Neural cell (in vitro differentiated cells): Measurements from ENCODE around the gene MMP7. TPM values are rescaled to one million over a fixed set of nuclear protein-coding genes. Genes with fewer than 3 reads are reported as not detected.

Experiments used
- H2AFZ ChIP-seq: fragments of 200-600, 300-800 bp; sonication (generic), shearing (Covaris generic); 2 replicates; pipeline ENCODE4 v1.6.0; 2014; ENCODE audit warnings: low read depth, mild to moderate bottlenecking, antibody characterized with exemption, low read length, moderate library complexity
- H3F3A ChIP-seq: fragments of 200-600 bp; shearing (Covaris generic); 2 replicates; pipeline ENCODE4 v1.6.1; 2016; ENCODE audit warnings: mild to moderate bottlenecking, moderate library complexity, mixed read lengths, antibody characterized with exemption, low read length; ENCODE audit not compliant: insufficient read depth, poor library complexity, severe bottlenecking
- H3K27ac ChIP-seq: fragments of 200-600, 300-800 bp; sonication (generic), shearing (Covaris generic); 2 replicates; pipeline ENCODE4 v1.5.1; 2014; ENCODE audit warnings: mild to moderate bottlenecking, low read length, moderate library complexity
- H3K27me3 ChIP-seq: fragments of 300-800, 200-600 bp; sonication (generic), shearing (Covaris generic); 2 replicates; pipeline ENCODE4 v1.6.0; 2014; ENCODE audit warnings: mild to moderate bottlenecking, low read depth, low read length, moderate library complexity; ENCODE audit not compliant: insufficient read depth
- H3K36me3 ChIP-seq: fragments of 300-800, 200-600 bp; sonication (generic), shearing (Covaris generic); 2 replicates; pipeline ENCODE4 v1.5.1; 2014; ENCODE audit warnings: mild to moderate bottlenecking, antibody characterized with exemption, low read length, moderate library complexity; ENCODE audit not compliant: insufficient read depth
- H3K4me2 ChIP-seq: fragments of 300-800, 200-600 bp; sonication (generic), shearing (Covaris generic); 2 replicates; pipeline ENCODE4 v1.6.0; 2014; ENCODE audit warnings: mild to moderate bottlenecking, low read length
- H3K4me3 ChIP-seq: fragments of 300-800, 200-600 bp; sonication (generic), shearing (Covaris generic); 2 replicates; pipeline ENCODE4 v1.5.1; 2014; ENCODE audit warnings: mild to moderate bottlenecking, low read length, moderate library complexity
- H3K79me2 ChIP-seq: fragments of 200-600 bp; shearing (Covaris generic); replicated peaks from 2 replicates; pipeline ENCODE4 v1.6.0; 2014; ENCODE audit warnings: mild to moderate bottlenecking, low read length, moderate library complexity; ENCODE audit not compliant: insufficient read depth
- H3K9ac ChIP-seq: fragments of 300-800, 200-600 bp; sonication (generic), shearing (Covaris generic); 2 replicates; pipeline ENCODE4 v1.6.1; 2016; ENCODE audit warnings: mild to moderate bottlenecking, low read length, mixed read lengths
- H3K9me2 ChIP-seq: fragments of 200-600 bp; shearing (Covaris generic); 2 replicates; pipeline ENCODE4 v1.6.1; 2016; ENCODE audit warnings: mild to moderate bottlenecking, low read length, mixed read lengths; ENCODE audit not compliant: insufficient read depth
- H3K9me3 ChIP-seq: fragments of 200-600, 300-800 bp; sonication (generic), shearing (Covaris generic); 2 replicates; pipeline ENCODE4 v1.6.1; 2016; ENCODE audit warnings: mild to moderate bottlenecking, mixed run types, low read length, moderate library complexity, mixed read lengths
- H4K20me1 ChIP-seq: fragments of 200-600 bp; shearing (Covaris generic); 2 replicates; pipeline ENCODE4 v1.6.1; 2016; ENCODE audit warnings: mild to moderate bottlenecking, mixed run types; ENCODE audit not compliant: insufficient read depth
- EP300 ChIP-seq: fragments of 450-650 bp; conservative IDR thresholded peaks from 2 replicates; pipeline ENCODE4 v1.6.1; 2014; ENCODE audit warnings: antibody characterized with exemption, mild to moderate bottlenecking, moderate library complexity; ENCODE audit not compliant: poor library complexity, severe bottlenecking
- EZH2 ChIP-seq: fragments of 200-600, 300-800 bp; shearing (Covaris generic), sonication (generic); IDR thresholded peaks from 2 replicates; pipeline ENCODE4 v1.6.1; 2014; ENCODE audit warnings: antibody characterized with exemption, low read length, borderline replicate concordance, mild to moderate bottlenecking; ENCODE audit not compliant: insufficient read depth, poor library complexity, severe bottlenecking
- MXI1 ChIP-seq: fragments of 450-650 bp; conservative IDR thresholded peaks from 2 replicates; pipeline ENCODE4 v1.6.1; 2014; ENCODE audit warnings: antibody characterized with exemption, mild to moderate bottlenecking; ENCODE audit not compliant: poor library complexity, severe bottlenecking
- POLR2AphosphoS5 ChIP-seq: IDR thresholded peaks from 2 replicates; pipeline ENCODE4 v1.6.1; 2012
- RAD21 ChIP-seq: fragments of 450-650 bp; conservative IDR thresholded peaks from 2 replicates; pipeline ENCODE4 v1.6.1; 2014; ENCODE audit warnings: antibody characterized with exemption, mild to moderate bottlenecking, moderate library complexity
- SMC3 ChIP-seq: fragments of 450-650 bp; conservative IDR thresholded peaks from 2 replicates; pipeline ENCODE4 v1.6.1; 2014; ENCODE audit warnings: antibody characterized with exemption, mild to moderate bottlenecking, moderate library complexity; ENCODE audit not compliant: poor library complexity
- TAF1 ChIP-seq: IDR thresholded peaks from 2 replicates; pipeline ENCODE4 v1.6.1; 2012; ENCODE audit warnings: low read depth
- polyA plus RNA-seq: library from polyadenylated mRNA; depleted of rRNA; stranded (reverse); fragments of >200 nt; gene quantifications from 2 replicates; pipeline ENCODE4 v1.2.3, GENCODE V29; 2014
- TF ChIP-seq, protein P1 (sequence below): IDR thresholded peaks from 2 replicates; pipeline ENCODE4 v1.6.1; 2012; ENCODE audit warnings: borderline replicate concordance
- TF ChIP-seq, protein P2 (sequence below): fragments of 450-650 bp; IDR thresholded peaks from 2 replicates; pipeline ENCODE4 v1.5.1; 2014; ENCODE audit warnings: antibody characterized with exemption, mild to moderate bottlenecking, moderate library complexity; ENCODE audit not compliant: poor library complexity, severe bottlenecking

The MMP7 gene
- polyA plus RNA-seq, 1 donor from 2014 or later, result not detected

DNA sequence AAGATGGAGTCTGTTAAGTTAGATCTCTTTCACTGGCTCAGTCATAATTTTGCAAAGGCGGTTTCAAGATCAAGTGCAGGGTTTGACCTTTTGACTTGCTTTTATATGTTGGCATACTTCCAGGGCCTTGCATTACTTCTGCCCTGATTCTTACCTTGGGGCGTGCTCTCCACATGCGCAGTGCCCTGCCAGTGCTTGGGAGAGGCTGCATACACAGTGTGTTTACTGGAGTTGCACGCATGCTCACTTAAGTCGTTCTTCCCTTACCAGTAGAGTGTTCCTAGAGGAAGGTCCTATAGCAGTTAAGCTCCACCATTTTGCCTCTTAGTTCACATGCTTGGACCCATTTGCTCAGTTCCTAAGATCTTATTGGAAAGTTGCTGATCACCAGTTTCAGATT lies 57.0 kb downstream of the MMP7 start:
- no peaks in the 10 kb centered on the region for H3K79me2 ChIP-seq
- no peak overlapping the region for H2AFZ ChIP-seq
- no peaks in the 10 kb centered on the region for H3K9me3 ChIP-seq
- no peak overlapping the region for H3K4me3 ChIP-seq
- no peaks in the 10 kb centered on the region for H3K9me2 ChIP-seq
- H4K20me1 ChIP-seq, result no peaks in the 10 kb centered on the region
- H3K4me2 ChIP-seq, result no peak overlapping the region
- no peak overlapping the region for H3K9ac ChIP-seq
- H3K27me3 ChIP-seq, result no peaks in the 10 kb centered on the region
- no peaks in the 10 kb centered on the region for H3F3A ChIP-seq
- H3K36me3 ChIP-seq, result no peaks in the 10 kb centered on the region
- H3K27ac ChIP-seq, result no peak overlapping the region
- TF ChIP-seq, protein P1, sequence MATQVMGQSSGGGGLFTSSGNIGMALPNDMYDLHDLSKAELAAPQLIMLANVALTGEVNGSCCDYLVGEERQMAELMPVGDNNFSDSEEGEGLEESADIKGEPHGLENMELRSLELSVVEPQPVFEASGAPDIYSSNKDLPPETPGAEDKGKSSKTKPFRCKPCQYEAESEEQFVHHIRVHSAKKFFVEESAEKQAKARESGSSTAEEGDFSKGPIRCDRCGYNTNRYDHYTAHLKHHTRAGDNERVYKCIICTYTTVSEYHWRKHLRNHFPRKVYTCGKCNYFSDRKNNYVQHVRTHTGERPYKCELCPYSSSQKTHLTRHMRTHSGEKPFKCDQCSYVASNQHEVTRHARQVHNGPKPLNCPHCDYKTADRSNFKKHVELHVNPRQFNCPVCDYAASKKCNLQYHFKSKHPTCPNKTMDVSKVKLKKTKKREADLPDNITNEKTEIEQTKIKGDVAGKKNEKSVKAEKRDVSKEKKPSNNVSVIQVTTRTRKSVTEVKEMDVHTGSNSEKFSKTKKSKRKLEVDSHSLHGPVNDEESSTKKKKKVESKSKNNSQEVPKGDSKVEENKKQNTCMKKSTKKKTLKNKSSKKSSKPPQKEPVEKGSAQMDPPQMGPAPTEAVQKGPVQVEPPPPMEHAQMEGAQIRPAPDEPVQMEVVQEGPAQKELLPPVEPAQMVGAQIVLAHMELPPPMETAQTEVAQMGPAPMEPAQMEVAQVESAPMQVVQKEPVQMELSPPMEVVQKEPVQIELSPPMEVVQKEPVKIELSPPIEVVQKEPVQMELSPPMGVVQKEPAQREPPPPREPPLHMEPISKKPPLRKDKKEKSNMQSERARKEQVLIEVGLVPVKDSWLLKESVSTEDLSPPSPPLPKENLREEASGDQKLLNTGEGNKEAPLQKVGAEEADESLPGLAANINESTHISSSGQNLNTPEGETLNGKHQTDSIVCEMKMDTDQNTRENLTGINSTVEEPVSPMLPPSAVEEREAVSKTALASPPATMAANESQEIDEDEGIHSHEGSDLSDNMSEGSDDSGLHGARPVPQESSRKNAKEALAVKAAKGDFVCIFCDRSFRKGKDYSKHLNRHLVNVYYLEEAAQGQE, result no peak

DNA sequence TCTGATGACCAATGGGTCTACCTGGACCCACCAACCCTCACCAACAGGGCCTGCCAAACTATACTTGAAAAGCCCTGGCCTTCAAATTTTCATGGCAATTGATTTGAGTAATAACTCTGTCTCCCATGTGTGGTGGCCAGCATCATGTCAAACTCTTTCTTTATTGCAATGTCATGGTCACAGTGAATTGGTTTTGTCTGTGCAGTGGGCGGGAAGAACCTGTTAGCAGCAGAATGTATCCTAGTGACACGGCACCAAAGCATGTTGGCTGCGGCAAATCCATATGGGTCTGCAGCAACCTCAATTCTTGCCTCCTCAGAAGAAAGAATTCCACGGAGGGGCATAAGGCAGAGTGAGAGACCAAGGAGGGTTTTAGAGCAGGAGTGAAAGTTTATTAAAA lies 58.4 kb downstream of the MMP7 start:
- Histone ChIP-seq H4K20me1 (no peaks in the 10 kb centered on the region), H3K9ac (no peak overlapping the region), H3K79me2 (no peaks in the 10 kb centered on the region), H3K27ac (no peak overlapping the region), H2AFZ (no peak overlapping the region), H3K4me2 (no peak overlapping the region), H3K9me3 (no peaks in the 10 kb centered on the region), H3F3A (no peaks in the 10 kb centered on the region), H3K4me3 (no peak overlapping the region), H3K36me3 (no peaks in the 10 kb centered on the region), H3K27me3 (no peaks in the 10 kb centered on the region), H3K9me2 (no peaks in the 10 kb centered on the region)
- TF ChIP-seq SMC3, result no peak
- no peak for TF ChIP-seq MXI1
- no peak for TF ChIP-seq EP300
- TF ChIP-seq, protein P2, sequence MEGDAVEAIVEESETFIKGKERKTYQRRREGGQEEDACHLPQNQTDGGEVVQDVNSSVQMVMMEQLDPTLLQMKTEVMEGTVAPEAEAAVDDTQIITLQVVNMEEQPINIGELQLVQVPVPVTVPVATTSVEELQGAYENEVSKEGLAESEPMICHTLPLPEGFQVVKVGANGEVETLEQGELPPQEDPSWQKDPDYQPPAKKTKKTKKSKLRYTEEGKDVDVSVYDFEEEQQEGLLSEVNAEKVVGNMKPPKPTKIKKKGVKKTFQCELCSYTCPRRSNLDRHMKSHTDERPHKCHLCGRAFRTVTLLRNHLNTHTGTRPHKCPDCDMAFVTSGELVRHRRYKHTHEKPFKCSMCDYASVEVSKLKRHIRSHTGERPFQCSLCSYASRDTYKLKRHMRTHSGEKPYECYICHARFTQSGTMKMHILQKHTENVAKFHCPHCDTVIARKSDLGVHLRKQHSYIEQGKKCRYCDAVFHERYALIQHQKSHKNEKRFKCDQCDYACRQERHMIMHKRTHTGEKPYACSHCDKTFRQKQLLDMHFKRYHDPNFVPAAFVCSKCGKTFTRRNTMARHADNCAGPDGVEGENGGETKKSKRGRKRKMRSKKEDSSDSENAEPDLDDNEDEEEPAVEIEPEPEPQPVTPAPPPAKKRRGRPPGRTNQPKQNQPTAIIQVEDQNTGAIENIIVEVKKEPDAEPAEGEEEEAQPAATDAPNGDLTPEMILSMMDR, result no peak
- TF ChIP-seq POLR2AphosphoS5, result no peak
- TF ChIP-seq, protein P1, result no peak
- TF ChIP-seq RAD21, result no peak
- no peak for TF ChIP-seq EZH2
- no peak for TF ChIP-seq TAF1
